GM12891 (cell line): ENCODE data around the gene GPR78.

Source experiments
- PAX5 ChIP-seq: IDR thresholded peaks from 2 replicates; pipeline ENCODE4 v1.6.1; 2011; ENCODE audit warnings: low read length, moderate library complexity, mild to moderate bottlenecking; ENCODE audit not compliant: insufficient read depth, severe bottlenecking
- POLR2A ChIP-seq: IDR thresholded peaks from 2 replicates; pipeline ENCODE4 v1.6.1; 2011; ENCODE audit warnings: low read depth, low read length, control low read depth
- TAF1 ChIP-seq: IDR thresholded peaks from 2 replicates; pipeline ENCODE4 v1.6.1; 2011; ENCODE audit warnings: low read depth, low read length, control low read depth

- TF ChIP-seq POLR2A (no peak), TAF1 (no peak), PAX5 (no peak)
Observed at GRCh38 chr4:8540072-8540471, 40.1 kb upstream of the GPR78 start.
